Mucosa of gallbladder (tissue), 1 donor: Measurements from ENCODE around the gene RHAG. TPM values are rescaled to one million over a fixed set of nuclear protein-coding genes. Genes with fewer than 3 reads are reported as not detected.

Experiments
- DNase-seq: peaks from one replicate; pipeline ENCODE4 v3.0.0-alpha.2; 2020; ENCODE audit warnings: low spot score
- total RNA-seq: library from RNA; stranded (reverse); gene quantifications from one replicate; pipeline ENCODE4 v1.2.1, GENCODE V29; 2021
- donor health status: DM: no; HTN: no; CAD: no.

The RHAG gene
- total RNA-seq, 1 donor from 2014 or later, result 0.52 TPM

GRCh38 chr6:49564552-49564951, 72.1 kb downstream of the RHAG start:
- DNase-seq, result no peak

- DNase-seq, result no peak
Observed at GRCh38 chr6:49563006-49563886, 73.4 kb downstream of the RHAG start.

- DNase-seq, result no peak
Observed at GRCh38 chr6:49558238-49558637, 78.4 kb downstream of the RHAG start.

- DNase-seq, result no peak
Observed at GRCh38 chr6:49557177-49557576, 79.5 kb downstream of the RHAG start.

GRCh38 chr6:49556429-49556837, 80.2 kb downstream of the RHAG start:
- DNase-seq, result peak; percentile 81

- no peak for DNase-seq
Observed at GRCh38 chr6:49555951-49556350, 80.7 kb downstream of the RHAG start.

Other genes starting within 250 kb of the RHAG start
- 31.5 TPM for gene MMUT, start 173.6 kb downstream of the RHAG start, total RNA-seq
- 3.5 TPM for gene CENPQ, start 173.5 kb downstream of the RHAG start, total RNA-seq
- not detected for gene GLYATL3, start 136.9 kb downstream of the RHAG start, total RNA-seq
- 70.0 TPM for gene C6orf141, start 86.2 kb downstream of the RHAG start, total RNA-seq
- 9.8 TPM for gene CRISP2, start 76.7 kb upstream of the RHAG start, total RNA-seq
- gene CRISP3, start 107.5 kb upstream of the RHAG start, total RNA-seq, result 7.5 TPM
- gene PGK2, start 150.4 kb upstream of the RHAG start, total RNA-seq, result not detected
- not detected for gene CRISP1, start 229.7 kb upstream of the RHAG start, total RNA-seq